Gastroesophageal sphincter (tissue), 3 donors: ENCODE measurements around the gene PTGES3L.

ENCODE experiments used
- CTCF ChIP-seq, 4 experiments: fragments of 200-600 bp in 2 of 4; fragments of 450-650 bp in 2 of 4; sonication (generic) in 1 of 4; IDR thresholded peaks; one replicate each; pipeline ENCODE4 v1.5.1; 2017 to 2019; ENCODE audit warnings: antibody characterized with exemption in 4 of 4, mild to moderate bottlenecking in 2 of 4, moderate library complexity in 2 of 4
- POLR2A ChIP-seq, 2 donors: fragments of 450-650 bp; IDR thresholded peaks; one replicate each; pipeline ENCODE4 v1.6.1; 2017; ENCODE audit warnings: antibody characterized with exemption in 2 of 2, mild to moderate bottlenecking in 2 of 2, moderate library complexity in 1 of 2
- POLR2AphosphoS5 ChIP-seq: sonication (generic); formaldehyde crosslinking; IDR thresholded peaks from one replicate; pipeline ENCODE4 v1.6.1; 2017; ENCODE audit warnings: antibody characterized with exemption

GRCh38 chr17:43014649-43015542 is 35.0 kb upstream of the PTGES3L start:
- TF ChIP-seq CTCF (IDR thresholded peaks at IDR 0.05) (no peak), POLR2AphosphoS5 (no peak), POLR2A (IDR thresholded peaks at IDR 0.05) (no peak)
